A549 (cell line): ENCODE results near the gene USP6NL.

Experiments used
- CHD4 ChIP-seq: fragments of 200-600 bp; sonication (generic); IDR thresholded peaks from 2 replicates; pipeline ENCODE4 v1.6.1; 2016; ENCODE audit warnings: antibody characterized with exemption, mild to moderate bottlenecking, borderline replicate concordance
- POLR2A ChIP-seq: IDR thresholded peaks from 2 replicates; pipeline ENCODE4 v1.6.1; 2012; ENCODE audit warnings: mild to moderate bottlenecking, low read length

DNA sequence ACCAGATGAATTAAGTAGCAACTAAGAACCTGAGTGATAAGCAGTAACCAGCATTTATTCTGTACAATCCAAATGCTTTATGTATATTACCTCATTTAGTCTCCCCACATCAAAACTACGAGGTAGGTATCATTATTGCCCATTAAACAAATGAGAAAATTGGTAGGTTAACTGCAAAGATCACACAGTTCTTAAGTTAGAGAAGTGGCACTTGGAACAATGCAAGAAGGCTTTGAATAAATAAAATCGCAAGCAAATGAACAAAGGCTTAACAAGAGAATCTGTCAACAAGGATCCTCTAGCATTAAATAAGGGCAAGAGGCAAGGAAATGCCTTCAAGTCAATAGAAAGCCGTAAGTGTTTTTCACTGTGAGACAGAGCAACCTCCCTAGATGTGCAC, 70.2 kb downstream of the USP6NL start:
- no peak for TF ChIP-seq CHD4
- no peak for TF ChIP-seq POLR2A
